OCI-M2 (cell line): ENCODE results near the gene FGF22.
"Not testable (repeated sequence)": the region's sequence is repeated elsewhere in the genome, so short reads cannot be mapped to it uniquely, and the experiment has no call there.

Source experiments
- DNase-seq: peaks from one replicate; lab custom pipeline; 2025; ENCODE audit not compliant: unreplicated experiment; lab: John Stamatoyannopoulos, UW

The FGF22 gene

DNA sequence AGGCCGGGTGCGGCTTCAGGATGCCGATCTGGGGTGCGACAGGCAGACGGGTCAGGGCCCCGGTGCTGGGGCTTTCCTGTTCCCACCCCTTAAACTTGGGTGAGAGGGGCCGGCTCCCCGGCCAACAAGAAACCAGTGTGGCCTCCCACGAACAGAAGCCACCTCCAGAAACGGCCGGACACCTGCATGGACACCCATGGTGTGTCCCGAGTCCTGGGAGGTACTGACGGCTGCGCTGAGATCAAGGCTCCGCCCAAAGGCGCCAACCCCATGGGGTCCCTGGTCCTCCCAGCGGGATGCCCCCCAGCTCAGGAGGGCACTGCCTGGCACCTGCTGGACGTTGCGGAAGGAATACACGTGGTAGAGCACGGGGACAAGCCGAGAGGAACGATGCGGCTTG is 17.9 kb upstream of the FGF22 start:
- DNase-seq: no peak

DNA sequence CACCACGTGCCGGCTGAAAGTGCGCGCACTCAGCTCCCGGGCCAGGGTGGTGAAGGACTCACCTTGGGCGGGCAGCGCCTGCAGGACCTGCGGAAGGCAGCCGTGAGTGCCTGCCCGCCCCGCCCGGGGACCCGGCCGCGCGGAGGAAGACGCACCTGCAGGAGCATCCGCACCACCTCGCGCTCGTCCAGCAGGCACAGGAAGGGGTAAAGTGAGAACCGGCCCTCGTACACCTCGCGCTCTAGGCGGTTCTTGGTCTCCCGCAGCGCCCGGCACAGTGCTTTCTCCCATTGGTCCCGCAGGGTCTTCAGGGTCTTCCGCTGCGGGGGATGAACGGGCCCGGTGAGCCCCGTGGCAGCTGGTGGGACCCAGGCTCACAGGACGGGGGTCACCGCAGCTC is 17.0 kb upstream of the FGF22 start:
- no peak for DNase-seq

DNA sequence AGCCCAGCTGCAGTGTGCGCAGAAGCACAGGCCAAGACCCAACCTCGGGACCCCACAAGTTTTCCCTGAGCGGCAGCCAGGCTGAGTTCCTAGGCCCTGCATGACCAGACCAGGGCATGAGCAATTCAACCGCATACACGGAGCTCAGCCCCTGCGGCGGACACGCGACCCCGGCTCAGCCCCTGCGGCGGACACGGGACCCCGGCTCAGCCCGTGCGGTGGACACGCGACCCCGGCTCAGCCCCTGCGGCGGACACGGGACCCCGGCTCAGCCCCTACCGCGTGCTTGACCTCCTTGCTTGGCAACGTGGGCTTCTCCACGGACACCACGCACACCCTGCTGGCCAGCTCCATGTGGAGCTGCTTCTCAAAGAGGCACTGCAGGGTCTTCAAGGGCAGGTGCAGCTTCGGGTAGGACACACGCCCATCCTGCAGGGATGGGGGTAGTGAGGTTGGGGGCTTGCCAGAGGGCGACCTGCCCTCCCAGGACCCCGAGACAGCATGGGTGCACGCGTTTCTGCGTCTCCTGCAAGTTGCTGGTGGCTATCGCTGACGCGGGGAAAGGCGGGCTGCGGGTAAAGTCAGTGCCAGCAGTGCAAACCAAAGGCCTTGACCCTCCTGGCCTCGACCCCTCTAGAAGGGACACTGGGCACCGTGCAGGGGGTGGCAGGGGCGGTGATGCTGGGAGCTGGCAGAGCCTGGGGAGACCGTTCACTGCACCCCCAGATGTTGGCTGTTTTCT is 16.3 kb upstream of the FGF22 start:
- no peak for DNase-seq

DNA sequence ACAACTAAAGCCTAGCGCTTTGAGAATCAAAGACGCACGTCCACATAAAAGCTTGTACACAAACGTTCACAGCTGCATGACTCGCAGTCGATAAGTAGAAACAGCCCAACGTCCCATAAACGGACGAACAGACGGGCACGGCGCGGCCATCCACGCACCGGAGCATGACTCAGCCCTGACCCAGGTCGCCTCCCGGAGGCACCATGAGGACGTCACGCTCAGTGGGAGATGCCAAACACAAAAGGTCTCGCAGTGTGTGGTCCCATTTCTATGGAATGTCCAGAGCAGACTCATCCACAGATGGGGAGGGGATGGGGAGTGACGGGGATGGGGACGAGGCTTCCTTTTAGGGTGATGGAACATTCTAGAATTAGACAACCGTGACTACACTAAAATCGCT is 15.7 kb upstream of the FGF22 start:
- no peak for DNase-seq

DNA sequence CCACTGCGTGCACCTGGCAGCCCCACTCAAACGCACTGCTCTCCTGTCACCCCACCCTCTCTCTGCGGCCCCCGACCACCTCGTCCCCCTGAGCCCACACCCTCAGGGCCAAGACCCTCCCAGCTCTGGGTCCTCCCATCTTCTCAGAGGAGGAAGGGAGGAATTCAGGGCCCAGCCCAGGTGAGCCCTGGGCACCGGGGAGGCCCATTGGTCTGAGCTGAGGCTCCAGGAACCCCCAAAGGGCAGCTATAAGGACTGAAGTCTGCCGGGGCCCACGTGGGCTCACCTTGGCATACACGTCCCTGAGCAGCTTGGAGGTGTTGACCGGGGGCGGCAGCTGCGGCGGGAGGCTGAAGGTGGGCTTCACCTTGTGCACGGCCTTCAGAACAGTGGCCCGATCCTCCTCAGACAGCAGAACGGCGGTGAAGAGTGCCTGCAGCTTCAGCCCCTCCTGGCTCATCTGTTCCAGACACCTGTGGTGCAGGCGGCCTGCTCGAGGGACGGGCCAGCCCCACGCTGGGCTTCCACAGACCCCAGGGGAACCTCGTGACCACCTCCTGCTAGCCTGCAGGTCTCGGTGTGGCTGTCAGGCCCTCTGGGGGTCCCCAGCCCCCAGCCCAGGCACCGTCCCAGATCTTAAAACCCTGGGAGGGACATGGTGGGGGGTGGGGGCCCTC is 15.1 kb upstream of the FGF22 start:
- DNase-seq: no peak

DNA sequence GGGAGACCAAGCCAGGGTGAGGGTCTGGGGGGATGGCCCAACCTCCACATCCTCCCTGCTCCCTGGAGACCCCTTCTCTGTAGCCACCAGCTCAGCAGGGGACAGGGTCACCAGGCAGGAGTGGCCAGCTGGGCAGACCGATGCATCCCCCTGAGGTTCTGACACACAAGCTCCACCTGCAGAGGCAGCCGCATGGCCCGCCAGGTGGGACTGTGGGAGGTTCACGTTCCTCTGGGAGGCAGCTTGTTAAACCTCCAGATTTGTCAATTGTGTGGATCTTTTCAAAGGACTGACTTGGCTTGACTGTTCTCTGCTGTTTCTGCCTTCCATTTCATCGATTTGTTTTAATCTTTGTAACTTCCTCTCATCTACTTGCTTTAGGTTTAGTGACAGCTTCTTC is 14.4 kb upstream of the FGF22 start:
- no peak for DNase-seq

DNA sequence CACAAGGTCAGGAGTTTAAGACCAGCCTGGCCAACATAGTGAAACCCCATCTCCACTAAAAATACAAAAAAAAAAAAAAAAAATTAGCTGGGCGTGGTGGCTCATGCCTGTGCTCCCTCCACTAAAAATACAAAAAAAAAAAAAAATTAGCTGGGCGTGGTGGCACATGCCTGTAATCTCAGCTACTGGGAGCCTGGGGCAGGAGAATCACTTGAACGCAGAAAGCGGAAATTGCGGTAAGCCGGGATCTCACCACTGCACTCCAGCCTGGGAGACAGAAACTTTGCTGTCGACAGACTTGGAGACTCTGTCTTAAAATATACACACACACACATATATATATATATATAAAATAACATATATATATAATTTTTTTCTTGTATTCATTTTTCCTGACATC is 13.1 kb upstream of the FGF22 start:
- not testable (repeated sequence) for DNase-seq

DNA sequence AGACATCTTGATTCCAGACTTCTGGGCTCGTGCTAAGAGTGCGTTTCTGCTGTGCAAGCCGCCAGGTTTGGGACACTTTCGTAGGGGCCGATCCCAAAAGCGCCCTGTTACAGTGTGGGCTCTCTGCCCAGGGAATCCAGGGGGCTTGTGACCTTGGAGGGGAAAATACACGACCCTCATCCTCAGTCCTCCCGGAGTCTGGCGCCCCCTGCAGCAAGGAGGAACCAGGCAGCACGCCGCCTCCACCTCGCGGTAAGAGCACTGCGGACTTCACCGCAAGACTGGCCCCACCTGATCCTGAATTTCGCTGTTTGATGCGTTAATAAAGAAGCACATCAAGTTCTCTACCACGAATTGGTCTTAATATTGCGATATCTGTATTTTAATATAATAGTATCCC is 11.5 kb upstream of the FGF22 start:
- no peak for DNase-seq

DNA sequence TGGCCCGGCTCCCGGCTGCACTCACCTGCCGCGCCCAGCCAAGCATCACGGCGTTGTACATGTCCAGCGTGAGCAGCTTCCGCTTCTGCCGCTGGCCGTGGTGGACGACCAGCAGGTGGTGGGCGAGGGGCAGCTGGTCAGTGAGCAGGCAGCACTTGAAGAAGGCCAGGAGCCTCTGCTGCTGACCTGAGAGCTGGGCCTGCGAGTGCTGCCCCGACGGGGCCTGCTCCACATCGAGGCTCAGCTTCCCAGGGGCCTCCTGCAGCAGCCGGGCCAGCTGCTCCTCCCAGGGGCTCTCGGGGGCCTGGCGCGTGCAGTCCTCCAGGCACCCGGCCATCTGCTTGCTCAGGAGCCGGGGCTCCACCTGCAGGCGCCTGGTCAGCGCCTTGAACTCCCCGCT is 10.2 kb upstream of the FGF22 start:
- not testable (repeated sequence) for DNase-seq

DNA sequence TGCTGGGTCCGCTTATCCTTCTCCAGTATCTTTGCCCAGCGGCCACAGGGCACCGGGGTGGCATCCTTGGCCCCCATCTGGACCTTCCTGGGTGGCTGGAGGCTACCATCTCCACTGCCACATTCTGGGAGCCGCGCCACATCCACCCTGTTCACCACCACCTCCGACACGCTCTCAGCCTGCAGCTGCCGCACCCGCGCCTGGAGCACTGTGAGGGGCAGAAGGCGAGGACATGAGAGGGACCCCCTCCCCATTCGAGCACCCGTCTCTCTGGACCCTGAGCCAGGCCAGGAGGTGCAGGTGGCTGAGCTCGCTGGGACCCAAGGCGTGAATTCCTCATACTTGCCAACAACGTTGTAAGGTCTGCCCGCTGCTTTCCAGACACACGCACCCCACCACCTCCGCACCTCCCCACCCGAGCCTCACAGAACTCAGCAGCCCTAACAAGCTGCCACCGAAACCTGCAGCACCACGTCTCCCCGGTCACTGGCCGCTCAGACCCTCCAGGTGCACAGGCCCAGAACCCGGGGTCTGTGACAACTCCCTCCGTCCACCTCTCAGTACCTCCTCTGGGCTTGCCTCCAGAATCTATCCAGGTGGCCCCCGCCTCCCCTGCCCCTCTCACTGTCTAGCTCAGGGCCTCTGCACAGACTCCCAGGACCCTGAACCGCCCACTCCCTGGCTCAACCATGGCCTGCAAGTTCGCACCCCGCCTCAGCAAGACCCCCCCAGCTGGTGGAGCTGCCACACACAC is 9.5 kb upstream of the FGF22 start:
- DNase-seq: no peak

DNA sequence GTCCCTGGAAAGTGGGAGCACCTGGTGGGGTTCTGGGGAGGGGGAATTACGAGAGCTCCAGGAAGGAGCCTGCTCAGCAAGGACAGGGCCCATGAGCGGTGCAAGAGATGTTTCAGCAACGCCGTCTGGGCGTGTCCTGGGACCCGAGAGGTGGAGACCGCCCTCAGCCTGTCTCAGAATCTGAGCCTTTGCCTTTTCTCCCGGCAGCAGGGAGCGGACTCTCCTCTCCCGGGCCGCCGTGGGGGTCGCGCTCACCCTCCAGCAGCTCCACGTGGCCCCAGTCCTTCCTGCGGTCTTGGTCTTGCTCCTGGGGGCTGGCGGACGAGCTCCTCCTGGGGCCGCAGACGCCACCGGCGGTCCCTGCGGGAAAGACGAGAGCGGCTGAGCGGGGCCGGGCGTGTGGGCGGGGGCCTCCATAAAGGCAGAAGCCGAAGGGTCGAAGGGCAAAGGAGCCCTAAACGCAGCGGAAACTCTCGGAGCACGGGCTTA is 7.1 kb upstream of the FGF22 start:
- no peak for DNase-seq

DNA sequence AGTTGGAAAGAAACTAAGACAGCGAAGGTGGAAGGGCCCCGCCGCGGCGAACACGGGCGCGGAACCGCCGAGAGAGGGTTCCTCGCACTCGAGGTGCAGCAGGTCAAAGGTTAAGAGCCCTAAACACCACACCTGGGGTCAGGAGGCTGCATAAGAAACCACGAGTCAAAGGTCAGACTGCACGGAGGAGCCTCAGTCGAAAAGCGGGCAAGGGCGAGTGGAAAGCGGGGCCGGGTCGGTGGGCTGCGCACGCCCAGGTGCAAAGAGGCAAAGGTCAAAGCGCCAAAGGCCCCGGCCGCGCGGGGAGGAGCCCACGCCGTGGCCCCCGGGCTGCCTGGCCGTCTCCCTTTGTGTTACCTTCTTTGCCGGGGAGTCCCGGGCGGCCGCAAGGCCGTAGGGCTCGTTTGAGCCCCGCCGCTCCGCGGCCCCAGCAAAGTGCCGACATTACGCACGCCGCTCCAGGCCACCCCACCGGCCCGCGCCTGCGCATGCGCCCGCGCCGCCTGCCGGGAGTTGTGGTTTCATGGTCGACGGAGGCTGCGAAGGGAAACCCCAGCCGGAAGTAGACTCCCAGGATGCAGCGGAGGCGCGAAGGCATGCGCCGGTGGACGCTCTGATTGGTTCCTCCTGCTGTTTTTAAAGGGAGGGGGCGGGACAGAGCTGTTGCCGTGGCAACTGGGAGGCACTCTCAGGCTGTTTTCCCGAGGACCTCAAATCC is 6.5 kb upstream of the FGF22 start, which contains the start of gene POLRMT:
POLRMT (minus strand) TSS at position 470 of the 718 bp plus-strand sequence; CDS start at position 445, 25 bp downstream.
- DNase-seq: peak; percentile 50

DNA sequence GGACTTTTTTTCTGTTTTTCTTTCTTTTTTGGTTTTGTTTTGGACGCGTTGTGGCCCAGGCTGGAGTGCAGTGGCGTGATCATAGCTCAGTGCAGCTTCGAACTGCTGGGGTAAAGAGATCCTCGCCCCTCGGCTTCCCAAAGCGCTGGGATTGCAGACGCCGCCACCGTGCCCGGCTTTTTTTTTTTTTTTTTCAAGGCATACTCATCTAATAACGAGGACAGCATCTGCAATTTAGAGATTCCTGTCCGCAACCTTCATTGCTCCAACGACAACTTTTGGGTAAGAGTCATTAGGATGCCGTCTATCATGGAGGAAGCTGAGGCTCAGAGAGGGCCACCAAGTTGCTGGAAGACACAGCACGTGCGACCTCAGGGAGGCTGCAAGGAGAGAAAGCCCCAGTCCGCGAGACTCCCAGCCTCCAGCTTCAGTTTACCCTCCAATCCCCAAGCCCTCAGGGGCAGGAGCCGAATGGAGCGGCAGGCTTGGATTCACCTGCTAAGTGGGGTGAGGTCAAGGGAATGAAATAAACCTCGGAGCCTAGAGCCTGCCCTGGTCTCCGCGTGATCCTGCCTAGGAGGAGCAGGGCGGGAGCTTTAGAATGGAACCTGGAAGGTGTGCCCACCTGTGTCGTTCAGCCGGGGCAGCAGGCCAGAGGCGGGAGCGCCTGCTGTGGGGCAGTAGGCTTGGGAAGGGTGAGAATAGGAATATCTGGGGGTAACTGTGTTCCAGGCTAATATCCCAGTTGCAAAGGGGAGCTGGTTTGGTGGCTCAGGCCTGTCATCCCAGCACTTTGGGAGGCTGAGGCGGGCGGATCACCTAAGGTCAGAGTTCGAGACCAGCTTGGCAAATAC is 5.7 kb upstream of the FGF22 start:
- no peak for DNase-seq

DNA sequence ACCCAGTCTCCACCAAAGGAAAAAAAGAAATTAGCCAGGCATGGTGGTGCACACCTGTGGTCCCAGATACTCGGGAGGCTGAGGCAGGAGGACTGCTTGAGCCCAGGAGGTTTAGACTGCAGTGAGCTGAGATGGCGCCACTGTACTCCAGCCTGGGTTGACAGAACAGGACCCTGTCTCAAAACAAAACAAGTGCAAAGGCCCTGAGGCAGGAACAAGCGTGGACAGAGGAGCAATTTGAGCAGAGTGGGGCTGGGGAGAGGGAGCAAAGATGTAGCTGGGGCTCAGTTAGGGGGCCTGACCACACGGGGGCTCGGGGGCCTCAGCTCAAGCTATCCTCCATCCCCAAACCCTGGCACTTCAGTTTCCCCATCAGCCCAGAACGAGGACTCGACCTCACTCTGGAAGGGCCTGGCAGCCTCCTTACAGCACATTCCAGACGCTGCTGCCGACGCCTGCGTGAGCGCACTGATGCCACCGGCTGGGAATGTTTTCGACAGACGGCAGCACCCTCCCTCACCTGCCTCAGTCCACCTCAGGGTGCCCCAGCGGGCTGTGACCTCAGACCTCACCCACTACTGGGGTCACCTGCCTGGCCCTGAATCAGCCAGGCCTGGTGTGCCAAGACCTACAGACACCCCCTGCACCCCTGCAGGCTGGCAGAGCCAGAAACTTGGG is 4.6 kb upstream of the FGF22 start:
- DNase-seq: no peak

DNA sequence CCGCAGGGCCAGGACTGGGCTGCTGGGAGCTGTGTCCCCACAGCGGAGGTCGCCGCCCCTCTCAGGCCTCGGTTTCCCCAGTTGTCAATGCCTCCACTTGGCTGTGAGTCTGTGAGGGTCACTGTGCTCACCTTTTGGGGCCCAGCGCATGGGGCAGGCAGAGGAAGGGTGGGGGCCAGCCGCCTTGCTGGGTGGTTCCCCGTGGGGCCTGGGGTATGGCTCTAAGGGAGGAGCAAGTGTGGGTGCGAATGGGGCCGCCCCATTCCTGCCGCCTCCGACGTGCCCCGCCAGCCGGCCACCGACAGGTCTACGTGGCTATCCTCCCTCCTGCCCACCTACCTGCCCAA is 800 bp upstream of the FGF22 start:
- DNase-seq: no peak

DNA sequence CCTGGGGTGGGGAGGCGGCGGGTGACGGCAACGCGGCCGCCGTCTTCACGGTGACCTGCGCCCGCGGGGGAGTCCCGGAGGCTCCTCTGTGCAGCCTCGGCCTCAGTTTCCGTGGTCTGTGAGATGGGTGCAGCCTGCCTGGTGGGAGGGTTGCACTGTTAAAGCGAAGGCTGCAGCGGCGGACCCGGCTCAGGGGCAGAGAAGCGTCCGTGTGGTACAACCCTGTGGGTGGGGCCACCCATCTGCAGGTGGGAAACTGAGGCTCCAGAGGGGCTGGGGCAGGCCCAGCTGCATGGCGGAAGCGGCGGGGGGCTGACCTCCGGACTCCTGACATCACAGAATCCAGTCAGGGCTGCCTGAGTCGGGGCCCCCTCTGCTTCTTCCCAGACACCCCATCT is 481 bp downstream of the FGF22 start:
- DNase-seq: no peak

DNA sequence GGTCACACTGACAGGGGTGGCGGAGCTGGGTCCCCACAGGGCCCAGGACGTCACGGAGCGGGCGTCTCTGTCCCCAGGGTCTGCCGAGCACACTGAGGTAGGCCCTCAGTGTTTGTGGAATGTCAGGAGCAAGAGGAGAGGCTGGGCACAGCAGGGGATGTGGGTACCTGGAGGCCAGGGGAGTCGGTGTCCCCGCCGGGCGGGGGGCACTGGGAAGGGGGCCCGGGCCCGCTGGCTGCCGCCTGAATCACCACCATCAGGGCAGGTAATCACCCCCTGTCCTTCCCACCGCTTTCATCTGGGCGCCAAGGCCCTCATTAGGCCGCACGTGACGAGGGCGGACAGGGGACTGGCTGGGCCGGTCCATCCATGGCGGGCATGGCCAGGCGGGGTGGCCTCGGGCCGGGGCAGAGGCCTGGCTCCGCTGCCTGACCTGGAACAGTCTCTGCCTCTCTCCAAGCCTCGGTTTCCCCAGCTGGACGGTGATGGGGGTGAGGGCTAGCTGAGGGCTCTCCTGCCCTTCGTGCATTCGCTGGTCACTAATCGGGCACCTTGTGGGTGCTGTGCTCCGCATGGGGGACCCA is 1.0 kb downstream of the FGF22 start:
- no peak for DNase-seq

DNA sequence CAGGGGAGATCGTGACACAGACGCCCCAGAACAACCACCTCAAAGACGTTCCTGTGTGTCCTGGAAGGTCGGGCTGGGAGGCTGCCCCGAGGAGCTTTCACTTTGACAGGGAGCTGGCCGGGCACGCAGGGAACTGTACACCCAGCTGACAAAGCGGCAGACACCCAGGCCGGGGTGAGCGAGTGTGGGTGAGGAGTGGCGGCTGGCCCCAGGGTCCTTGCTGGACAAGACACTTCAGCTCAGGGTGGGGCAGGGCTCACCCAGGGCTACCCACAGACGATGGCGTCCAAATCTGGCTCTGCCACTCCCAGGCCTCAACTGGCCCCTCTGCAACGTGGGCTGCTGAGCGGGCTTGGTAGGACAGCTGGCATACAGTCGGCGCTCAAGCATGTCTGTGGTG is 2.0 kb downstream of the FGF22 start:
- DNase-seq: no peak
